ENCODE data around the gene LTBP1.

DNA sequence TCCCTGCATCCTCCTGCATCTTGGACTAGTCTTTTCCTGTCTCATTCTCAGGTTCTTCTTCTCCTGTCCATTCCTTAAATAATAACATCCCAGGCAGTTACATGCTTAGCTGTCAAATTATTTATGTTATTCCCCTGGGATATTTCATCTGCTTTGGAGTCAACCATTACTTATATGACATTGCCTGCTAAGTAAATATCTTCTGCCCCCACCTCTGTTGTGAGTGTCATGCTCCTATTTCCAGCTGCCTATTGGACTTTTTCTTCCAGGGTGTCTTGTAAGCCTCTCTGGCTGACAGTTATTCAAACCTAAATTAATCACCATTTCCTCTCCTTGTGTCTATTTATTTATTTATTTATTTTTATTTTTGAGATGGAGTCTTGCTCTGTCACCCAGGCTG lies 405.0 kb downstream of the LTBP1 start:
- no peak for TF ChIP-seq EP300 (IDR thresholded peaks at IDR 0.05; ENCODE audit: borderline replicate concordance)
- no peak for TF ChIP-seq TAF1 (IDR thresholded peaks at IDR 0.05; ENCODE audit: low read depth)
- no peak for TF ChIP-seq YY1 (IDR thresholded peaks at IDR 0.05; ENCODE audit: low read depth)
- TF ChIP-seq, protein P1, sequence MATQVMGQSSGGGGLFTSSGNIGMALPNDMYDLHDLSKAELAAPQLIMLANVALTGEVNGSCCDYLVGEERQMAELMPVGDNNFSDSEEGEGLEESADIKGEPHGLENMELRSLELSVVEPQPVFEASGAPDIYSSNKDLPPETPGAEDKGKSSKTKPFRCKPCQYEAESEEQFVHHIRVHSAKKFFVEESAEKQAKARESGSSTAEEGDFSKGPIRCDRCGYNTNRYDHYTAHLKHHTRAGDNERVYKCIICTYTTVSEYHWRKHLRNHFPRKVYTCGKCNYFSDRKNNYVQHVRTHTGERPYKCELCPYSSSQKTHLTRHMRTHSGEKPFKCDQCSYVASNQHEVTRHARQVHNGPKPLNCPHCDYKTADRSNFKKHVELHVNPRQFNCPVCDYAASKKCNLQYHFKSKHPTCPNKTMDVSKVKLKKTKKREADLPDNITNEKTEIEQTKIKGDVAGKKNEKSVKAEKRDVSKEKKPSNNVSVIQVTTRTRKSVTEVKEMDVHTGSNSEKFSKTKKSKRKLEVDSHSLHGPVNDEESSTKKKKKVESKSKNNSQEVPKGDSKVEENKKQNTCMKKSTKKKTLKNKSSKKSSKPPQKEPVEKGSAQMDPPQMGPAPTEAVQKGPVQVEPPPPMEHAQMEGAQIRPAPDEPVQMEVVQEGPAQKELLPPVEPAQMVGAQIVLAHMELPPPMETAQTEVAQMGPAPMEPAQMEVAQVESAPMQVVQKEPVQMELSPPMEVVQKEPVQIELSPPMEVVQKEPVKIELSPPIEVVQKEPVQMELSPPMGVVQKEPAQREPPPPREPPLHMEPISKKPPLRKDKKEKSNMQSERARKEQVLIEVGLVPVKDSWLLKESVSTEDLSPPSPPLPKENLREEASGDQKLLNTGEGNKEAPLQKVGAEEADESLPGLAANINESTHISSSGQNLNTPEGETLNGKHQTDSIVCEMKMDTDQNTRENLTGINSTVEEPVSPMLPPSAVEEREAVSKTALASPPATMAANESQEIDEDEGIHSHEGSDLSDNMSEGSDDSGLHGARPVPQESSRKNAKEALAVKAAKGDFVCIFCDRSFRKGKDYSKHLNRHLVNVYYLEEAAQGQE (IDR thresholded peaks at IDR 0.05; ENCODE audit: low read depth): no peak
- TF ChIP-seq CEBPB (IDR thresholded peaks at IDR 0.05): no peak
- TF ChIP-seq, protein P2, sequence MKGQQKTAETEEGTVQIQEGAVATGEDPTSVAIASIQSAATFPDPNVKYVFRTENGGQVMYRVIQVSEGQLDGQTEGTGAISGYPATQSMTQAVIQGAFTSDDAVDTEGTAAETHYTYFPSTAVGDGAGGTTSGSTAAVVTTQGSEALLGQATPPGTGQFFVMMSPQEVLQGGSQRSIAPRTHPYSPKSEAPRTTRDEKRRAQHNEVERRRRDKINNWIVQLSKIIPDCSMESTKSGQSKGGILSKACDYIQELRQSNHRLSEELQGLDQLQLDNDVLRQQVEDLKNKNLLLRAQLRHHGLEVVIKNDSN (IDR thresholded peaks at IDR 0.05): no peak
- TF ChIP-seq TCF12 (IDR thresholded peaks at IDR 0.05; ENCODE audit: low read depth): no peak
- TF ChIP-seq EGR1 (IDR thresholded peaks at IDR 0.05): no peak
- TF ChIP-seq, protein P3, sequence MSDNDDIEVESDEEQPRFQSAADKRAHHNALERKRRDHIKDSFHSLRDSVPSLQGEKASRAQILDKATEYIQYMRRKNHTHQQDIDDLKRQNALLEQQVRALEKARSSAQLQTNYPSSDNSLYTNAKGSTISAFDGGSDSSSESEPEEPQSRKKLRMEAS (IDR thresholded peaks at IDR 0.05): no peak

All from Ishikawa (cell line).